Mucosa of gallbladder (tissue), 1 donor: ENCODE data around the gene FHOD3. TPM values are rescaled to one million over a fixed set of nuclear protein-coding genes. Genes with fewer than 3 reads are reported as not detected.
"Not testable (repeated sequence)": the region's sequence is repeated elsewhere in the genome, so short reads cannot be mapped to it uniquely, and the experiment has no call there.

Experiments used
- DNase-seq: peaks from one replicate; pipeline ENCODE4 v3.0.0-alpha.2; 2020; ENCODE audit warnings: low spot score
- total RNA-seq: library from RNA; stranded (reverse); gene quantifications from one replicate; pipeline ENCODE4 v1.2.1, GENCODE V29; 2021
- donor health status: DM: no; HTN: no; CAD: no.

Gene FHOD3
- total RNA-seq, 1 donor from 2014 or later, result 24.9 TPM

GRCh38 chr18:36702401-36703013, 405.0 kb downstream of the FHOD3 start:
- DNase-seq, result no peak

- DNase-seq, result no peak
Measured at GRCh38 chr18:36704156-36704555, 406.6 kb downstream of the FHOD3 start.

DNA sequence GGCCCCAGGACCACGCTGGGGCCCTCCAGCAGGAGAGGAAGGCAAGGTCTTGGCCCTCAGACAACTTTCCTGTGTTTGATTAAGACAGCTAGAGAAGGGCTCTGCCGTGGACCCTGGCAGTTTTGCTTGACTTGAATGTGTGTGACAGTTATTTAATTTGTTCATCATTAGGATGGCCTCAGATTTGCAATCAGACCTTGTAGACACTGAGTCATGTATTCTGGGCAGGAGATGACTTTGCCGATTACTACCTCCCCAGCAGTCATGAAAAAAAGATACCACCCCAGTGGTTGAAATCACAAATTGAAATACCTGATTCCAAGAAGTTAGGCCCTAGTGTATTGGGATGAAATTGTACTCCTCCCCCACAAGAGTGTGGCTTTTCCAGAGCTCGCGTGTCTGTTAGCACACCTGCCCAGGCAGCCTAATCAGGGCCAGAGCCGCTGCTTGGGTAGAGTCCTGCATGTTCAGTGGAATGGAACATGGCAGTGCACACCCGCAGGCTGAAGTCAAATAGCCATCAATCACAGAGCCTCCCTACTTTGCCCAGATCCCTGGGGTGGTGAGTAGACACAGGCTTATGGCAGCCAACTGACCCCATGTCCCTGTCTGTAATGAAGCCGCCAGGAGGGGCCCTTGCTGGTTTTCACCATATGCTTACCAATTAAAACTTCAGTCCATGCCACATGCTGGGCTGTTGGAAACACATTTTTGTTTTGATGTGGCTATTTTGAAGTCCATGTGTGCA, 408.8 kb downstream of the FHOD3 start:
- no peak for DNase-seq

DNA sequence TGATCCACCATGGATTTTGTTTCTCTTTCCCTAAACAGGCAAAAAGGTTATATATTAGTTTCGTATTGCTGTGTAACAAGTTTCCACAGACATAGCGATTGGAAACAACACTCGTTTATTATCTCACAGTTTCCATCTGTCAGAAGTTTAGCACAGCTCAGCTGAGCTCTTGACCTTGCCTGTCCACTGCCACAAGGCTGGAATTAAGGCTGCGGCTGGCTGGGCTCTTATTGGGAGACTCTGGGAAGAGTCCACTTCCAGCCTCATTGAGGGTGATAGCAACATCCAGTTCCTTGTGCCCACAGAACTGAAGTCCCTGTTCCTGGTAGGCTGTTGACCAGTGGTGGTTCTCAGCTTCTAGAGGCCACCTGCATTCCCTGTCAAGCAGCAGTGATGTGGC, 410.9 kb downstream of the FHOD3 start:
- no peak for DNase-seq

DNA sequence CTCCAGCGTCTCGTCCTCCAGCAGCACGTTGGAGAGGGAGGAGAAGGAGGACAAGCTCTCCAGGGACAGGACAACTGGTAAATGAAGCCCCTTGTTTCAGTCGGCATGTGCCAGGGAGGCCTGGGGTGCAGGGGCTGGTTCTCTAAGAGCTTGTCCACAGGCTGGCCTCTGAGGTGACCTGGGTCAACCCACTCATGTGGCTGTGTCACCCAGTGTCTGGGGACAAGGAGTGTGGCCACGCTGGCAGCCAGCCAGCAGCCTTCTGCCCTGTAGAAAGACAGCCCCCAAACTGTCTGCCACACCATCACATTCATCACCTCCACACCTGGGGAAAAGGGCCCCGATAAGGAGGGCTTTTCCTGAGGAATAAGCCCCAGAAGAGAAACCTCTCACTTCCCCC, 411.8 kb downstream of the FHOD3 start:
- no peak for DNase-seq

DNA sequence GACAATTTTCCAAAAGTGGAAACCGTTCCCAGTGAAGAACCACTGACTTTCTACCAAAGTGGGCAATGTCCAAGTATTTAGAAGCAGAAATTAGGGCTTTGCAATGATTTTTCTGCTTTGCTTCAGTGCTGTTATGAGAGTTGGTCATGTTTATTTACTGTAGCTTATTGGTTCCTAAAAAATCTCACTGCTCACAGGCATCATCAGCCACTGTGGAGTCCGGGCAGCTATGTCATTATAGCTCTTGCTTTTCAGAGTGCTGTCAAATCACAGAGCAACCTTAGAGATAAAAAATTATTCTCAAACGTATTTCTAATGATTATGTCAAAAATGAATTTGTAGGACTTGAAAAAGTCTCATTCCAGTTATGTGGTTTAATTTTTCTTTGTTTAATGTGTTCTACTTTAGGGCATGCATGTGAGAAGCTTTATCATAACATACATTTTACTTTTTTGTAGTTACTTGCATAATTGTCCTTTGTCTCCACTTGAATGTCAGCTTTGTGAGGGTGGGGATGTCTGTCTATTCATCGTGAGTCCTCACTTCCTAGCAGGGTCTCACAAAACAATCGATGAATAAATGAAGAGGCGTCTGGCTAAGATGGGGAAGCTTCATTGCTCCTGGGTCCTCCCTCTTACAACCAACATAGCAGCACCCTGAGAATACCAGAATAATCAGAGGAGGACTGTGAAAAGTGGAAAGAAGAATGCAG, 413.7 kb downstream of the FHOD3 start:
- no peak for DNase-seq

- peak; percentile 62 for DNase-seq
Measured at GRCh38 chr18:36711813-36712444, 414.4 kb downstream of the FHOD3 start.

DNA sequence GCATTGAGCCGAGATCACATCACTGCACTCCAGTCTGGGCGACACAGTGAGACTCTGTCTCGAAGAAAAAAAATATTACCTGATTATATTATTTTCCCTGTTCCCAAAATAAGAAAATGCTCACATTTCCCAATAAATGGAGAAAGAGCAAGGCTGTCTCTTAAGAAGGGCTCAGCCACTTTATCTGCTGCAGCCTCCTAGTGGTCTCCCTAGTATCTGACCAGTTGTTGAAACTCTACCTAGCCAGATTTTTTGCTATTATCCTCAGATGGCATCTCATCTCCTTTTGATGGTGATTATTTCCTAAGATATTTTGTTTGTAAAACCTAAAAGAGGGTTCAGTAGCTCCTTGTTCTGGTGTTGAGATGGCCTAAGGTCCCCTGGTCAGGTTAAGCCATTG, 417.0 kb downstream of the FHOD3 start:
- no peak for DNase-seq

DNA sequence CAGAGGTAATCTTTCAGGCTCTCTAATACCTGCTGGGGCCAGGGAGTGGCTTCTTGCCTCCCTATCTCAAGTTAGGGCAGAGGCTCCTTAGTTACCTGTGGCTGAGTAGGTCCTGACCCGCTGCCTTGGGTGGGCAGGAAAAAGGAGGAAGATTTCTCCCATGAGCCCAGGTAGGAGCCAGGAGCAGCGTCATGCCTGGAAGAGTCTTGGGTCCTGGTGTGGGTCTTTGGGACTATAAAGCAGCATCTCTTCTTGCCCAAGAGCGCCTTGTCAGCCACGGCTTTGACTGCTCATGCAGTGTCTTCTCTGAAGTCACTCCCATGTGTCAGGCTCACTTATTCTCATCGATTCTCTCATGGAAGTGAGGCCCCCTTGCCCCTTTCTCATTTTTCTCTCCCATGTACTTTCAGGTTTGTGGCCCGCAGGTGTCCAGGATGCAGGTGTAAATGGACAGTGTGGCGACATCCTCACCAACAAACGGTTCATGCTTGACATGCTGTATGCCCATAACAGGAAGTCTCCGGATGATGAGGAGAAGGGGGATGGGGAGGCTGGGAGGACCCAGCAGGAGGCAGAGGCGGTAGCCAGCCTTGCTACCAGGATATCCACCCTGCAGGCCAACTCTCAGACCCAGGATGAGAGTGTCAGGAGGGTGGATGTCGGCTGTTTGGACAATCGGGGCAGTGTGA, 420.1 kb downstream of the FHOD3 start:
- DNase-seq, result no peak

DNA sequence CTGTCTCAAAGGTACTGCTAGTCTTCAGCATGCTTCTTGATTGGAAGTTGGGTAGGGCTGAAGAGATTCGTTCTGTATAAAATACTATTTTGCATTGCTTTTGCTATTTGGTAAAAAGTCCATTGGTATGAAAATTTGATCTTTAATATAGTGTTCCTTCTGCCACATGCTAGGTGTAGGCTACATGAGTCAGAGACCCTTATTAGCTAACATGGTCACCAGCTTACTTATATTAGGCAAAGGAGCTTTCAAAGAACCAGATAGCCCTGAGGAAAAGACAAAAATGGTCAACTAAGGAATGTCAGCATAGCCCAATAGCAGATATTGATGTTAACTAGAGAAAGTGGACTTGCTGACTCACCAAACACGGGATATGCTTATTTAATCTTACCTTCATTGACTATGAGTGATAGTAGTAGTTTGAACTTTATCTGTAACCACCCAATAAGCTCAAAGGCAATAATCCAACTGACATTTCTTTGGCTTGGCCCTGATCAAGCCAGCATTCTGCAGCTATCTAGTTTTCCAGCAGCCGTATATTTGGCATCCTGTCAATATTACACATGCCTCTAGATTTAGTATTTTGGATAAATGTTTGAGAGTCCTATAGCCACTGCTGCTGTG, 421.3 kb downstream of the FHOD3 start:
- DNase-seq, result no peak

DNA sequence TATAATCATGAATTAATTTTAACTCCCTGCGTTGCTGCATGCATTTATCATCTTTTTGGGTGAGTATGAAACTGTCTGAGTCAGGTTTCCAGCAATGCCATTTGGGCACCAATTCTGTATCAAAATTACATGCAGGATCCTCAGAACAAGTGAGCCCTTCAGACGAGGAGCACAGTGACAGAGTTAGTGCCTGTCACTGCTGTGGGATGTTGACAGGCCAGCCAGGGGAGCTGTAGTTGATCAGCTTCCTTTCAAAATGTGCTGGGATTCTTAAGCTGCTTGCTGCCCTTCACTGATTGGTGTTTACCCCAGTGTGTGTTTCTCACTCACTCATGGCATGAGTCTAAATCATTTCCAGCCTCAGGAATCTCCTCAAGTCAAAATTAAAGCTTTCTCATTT, 422.1 kb downstream of the FHOD3 start:
- DNase-seq, result no peak

GRCh38 chr18:36721351-36721750, 423.8 kb downstream of the FHOD3 start:
- DNase-seq, result not testable (repeated sequence)

DNA sequence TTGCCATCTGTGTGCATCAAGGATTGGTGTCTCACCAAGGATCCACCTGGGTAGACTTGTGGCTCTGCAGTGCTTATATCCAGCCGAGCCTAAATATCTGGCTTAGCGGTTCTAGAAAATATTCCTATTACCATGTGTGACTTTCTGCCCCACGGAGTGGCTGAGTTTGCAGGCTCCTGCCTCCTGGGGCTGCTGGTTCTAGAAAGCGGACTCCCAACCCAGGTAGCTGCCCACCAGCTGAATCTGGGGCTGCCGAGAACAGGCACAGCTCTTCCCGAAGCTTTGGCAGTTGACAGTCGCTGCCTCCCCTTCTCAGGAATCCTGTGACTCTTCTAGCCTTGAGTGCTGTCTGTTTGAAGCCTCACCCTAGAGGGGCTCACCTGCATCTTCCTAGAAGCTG, 426.7 kb downstream of the FHOD3 start:
- DNase-seq, result no peak

GRCh38 chr18:36724591-36725001, 427.1 kb downstream of the FHOD3 start:
- DNase-seq, result peak; percentile 40

DNA sequence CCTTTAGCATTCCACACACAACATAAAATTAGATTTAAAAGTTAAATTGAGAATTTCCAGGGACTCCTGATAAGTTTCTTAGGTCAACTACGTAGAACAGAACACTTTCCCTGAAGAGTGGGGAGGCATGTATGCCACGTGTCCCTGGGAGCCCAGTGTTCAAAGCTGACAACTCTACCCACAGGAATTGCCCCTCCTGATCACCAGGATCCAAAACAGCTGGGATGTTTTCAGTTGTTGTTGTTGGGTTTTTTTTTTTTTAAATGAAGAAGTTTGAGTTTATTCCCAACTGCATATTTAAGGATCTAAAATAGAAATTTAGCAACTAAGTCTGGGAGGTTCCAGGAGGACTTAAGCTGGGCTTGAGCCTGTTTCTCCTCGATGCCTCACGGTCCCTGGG, 430.8 kb downstream of the FHOD3 start:
- no peak for DNase-seq

DNA sequence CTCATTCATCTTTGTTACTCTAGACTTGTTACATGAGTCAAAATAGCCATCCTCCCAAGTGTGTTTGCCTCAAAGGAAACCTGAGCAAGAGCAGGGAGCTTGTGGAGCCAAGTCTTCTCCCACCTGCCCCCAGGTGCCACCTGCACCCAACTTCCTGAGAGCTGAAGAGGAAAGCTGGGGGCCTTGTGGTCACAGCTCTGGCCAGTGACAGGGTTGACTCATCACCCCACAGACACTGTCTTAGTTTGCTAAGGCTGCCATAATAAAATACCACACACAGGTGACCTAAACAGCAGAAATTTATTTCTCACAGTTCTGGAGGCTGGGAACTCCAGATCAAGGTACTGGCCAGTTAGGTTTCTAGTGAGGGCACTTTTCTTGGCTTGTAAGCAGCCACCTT, 431.7 kb downstream of the FHOD3 start:
- DNase-seq, result no peak

DNA sequence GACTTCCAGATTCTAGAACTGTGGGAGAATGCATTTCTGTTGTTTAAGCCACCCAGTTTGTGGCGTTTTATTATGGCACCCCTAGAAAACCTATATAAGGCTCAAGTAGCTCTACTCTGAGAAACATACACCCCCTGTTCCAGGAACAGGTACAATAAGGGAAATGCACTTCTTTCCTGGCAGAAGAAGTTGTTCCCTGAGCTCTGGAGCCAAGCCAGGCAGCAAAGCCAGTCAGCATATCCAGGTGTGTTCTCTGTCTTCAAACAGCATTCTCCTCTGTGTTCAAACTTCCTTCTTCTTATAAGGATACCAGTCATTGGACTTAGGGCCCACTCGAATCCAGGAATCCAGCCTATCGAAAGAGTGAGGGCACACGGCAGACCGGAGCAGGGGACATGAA, 434.8 kb downstream of the FHOD3 start:
- DNase-seq, result no peak

DNA sequence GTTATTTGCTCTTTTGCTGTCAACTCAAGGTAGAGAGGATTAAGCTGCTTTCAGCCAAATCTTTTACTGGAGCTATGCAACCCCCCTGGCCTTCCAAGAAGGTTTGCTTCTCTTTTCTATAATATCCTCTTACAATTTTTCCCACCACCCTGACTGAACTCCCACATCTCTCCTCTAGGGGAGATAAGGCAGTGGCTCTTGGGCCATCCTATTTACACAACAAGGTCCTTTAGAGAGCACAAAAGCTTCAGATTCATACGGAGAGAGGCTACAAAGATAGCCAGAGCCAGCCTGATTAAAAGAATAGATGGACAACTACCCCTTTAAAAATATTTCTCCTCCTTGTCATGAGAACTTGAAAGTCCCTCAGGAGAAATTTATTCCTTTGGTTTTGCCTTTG, 435.6 kb downstream of the FHOD3 start:
- DNase-seq, result no peak

DNA sequence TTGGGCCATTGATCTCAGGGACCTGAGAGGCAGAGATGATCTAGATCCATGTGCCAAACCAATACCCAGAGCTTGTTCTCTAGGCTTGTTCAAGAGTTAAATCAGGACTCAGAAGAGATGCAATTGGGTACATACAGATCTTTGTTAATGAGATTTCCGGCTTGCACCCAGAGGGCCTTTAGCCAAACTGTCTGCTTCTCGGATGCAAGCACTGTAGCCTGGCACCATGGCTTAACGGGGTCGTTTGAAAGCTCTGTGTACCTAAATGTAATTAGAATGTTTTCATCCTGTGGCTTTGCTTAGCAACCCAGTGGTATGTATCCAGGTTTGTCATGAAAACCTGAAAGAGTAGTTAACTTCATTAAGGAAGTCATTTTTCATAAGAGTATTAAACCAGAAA, 437.1 kb downstream of the FHOD3 start:
- DNase-seq, result no peak

- DNase-seq, result no peak
Measured at GRCh38 chr18:36735130-36735529, 437.6 kb downstream of the FHOD3 start.

GRCh38 chr18:36736094-36736493, 438.6 kb downstream of the FHOD3 start:
- DNase-seq, result no peak

DNA sequence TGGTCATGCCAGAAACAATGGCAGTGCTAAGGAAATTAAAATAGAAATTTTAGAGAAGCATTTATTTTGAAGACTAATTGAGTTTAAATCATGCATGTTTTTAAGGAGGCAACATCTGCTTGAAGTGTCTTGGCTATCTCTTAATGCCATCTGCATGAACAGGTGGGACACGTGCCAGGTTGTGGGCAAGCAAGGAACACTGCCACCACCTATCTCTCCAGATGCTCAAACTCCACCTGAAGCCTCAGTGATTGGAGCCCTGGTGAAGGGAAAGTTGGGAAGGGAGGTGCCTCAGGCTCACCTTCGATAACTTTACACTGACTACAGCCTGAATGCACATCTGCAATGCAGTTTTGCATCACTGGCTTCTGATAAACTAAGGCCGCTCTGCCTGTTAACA, 439.8 kb downstream of the FHOD3 start:
- DNase-seq, result no peak
